Kidney epithelial cell (primary cell): ENCODE results near the gene HLA-DOA. TPM values are rescaled to one million over a fixed set of nuclear protein-coding genes. Genes with fewer than 3 reads are reported as not detected.

ENCODE experiments used
- DNase-seq: peaks from one replicate; pipeline ENCODE4 v3.0.0-alpha.2; 2010; ENCODE audit warnings: low read depth
- H3K27me3 ChIP-seq: 2 replicates; pipeline ENCODE4 v1.6.0; 2011; ENCODE audit warnings: low read length; ENCODE audit not compliant: control insufficient read depth, insufficient read depth
- H3K36me3 ChIP-seq: 2 replicates; pipeline ENCODE4 v1.5.1; 2011; ENCODE audit warnings: low read length; ENCODE audit not compliant: control insufficient read depth, insufficient read depth
- H3K4me3 ChIP-seq: 2 replicates; pipeline ENCODE4 v1.5.1; 2011; ENCODE audit warnings: low read depth, mild to moderate bottlenecking, control low read depth, low read length
- CTCF ChIP-seq: IDR thresholded peaks from 2 replicates; pipeline ENCODE4 v1.5.1; 2011; ENCODE audit warnings: mild to moderate bottlenecking, moderate library complexity, low read length, control low read depth, inconsistent platforms; ENCODE audit not compliant: insufficient read depth, poor library complexity, severe bottlenecking
- total RNA-seq: library from RNA; depleted of rRNA; stranded (reverse); fragments of >200 nt; gene quantifications from 2 replicates; pipeline ENCODE4 v1.2.3, GENCODE V29; 2015

The HLA-DOA gene
- total RNA-seq, 1 donor from 2014 or later, result 0.71 TPM

GRCh38 chr6:33019372-33019771 is 10.0 kb upstream of the HLA-DOA start:
- DNase-seq, result no peak
- TF ChIP-seq CTCF, result no peak
- peaks cover 5% of the 10 kb centered on the region for H3K27me3 ChIP-seq
- H3K4me3 ChIP-seq, result no peak overlapping the region
- H3K36me3 ChIP-seq, result no peaks in the 10 kb centered on the region

DNA sequence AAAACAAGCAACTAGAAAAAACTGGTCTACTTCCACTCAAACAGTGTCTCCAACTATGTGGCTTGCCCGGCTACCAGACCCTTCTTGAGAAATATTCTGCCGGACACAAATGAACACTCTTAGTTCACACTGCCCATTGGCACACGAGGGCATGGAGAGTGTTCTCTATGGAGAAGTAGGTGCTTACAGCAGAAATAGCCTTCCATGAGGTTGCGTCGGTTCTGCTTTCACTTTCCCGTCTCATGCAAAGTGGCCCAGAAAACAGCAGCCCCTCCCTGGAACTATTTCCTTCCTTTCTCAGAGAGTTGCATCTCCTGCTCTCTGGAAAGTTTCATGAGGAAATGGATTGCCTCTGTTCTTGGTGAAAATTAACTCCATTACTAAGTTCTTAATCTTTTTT is 9.5 kb upstream of the HLA-DOA start:
- H3K36me3 ChIP-seq, result no peaks in the 10 kb centered on the region
- no peak for DNase-seq
- TF ChIP-seq CTCF, result no peak
- peaks cover 5% of the 10 kb centered on the region for H3K27me3 ChIP-seq
- H3K4me3 ChIP-seq, result no peak overlapping the region

- Histone ChIP-seq H3K36me3 (no peaks in the 10 kb centered on the region), H3K4me3 (no peak overlapping the region), H3K27me3 (peaks cover 5% of the 10 kb centered on the region)
- TF ChIP-seq CTCF, result no peak
- DNase-seq, result no peak
Observed at GRCh38 chr6:33018418-33018817, 9.0 kb upstream of the HLA-DOA start.

GRCh38 chr6:33017694-33018353 is 8.4 kb upstream of the HLA-DOA start:
- no peak for TF ChIP-seq CTCF
- H3K27me3 ChIP-seq, result peaks cover 5% of the 10 kb centered on the region
- no peak overlapping the region for H3K4me3 ChIP-seq
- DNase-seq, result no peak
- H3K36me3 ChIP-seq, result no peaks in the 10 kb centered on the region

GRCh38 chr6:33017018-33017417 is 7.6 kb upstream of the HLA-DOA start:
- no peak overlapping the region for H3K4me3 ChIP-seq
- no peak for TF ChIP-seq CTCF
- no peak for DNase-seq
- peaks cover 5% of the 10 kb centered on the region for H3K27me3 ChIP-seq
- H3K36me3 ChIP-seq, result no peaks in the 10 kb centered on the region

GRCh38 chr6:33015798-33016197 is 6.4 kb upstream of the HLA-DOA start:
- TF ChIP-seq CTCF, result no peak
- no peaks in the 10 kb centered on the region for H3K36me3 ChIP-seq
- no peak for DNase-seq
- H3K27me3 ChIP-seq, result peaks cover 8% of the 10 kb centered on the region
- no peak overlapping the region for H3K4me3 ChIP-seq
